Thoracic aorta (tissue), 2 donors: ENCODE measurements around the gene MLXIP. TPM values are rescaled to one million over a fixed set of nuclear protein-coding genes. Genes with fewer than 3 reads are reported as not detected.

Source experiments
- ATAC-seq: fragments of 150-250 bp; one replicate; pipeline ENCODE4 v1.8.0; 2017; ENCODE audit warnings: low read depth; ENCODE audit not compliant: insufficient number of reproducible peaks, low FRiP score
- DNase-seq: peaks from one replicate; pipeline ENCODE4 v3.0.0-alpha.2; 2020; ENCODE audit warnings: low spot score
- H3K27ac ChIP-seq, 2 donors: fragments of 200-600 bp; sonication (generic); 1 replicate in 1 of 2; 2 replicates in 1 of 2; pipeline ENCODE4 v1.5.1; 2016; ENCODE audit warnings: mild to moderate bottlenecking in 2 of 2, moderate library complexity in 2 of 2
- H3K27me3 ChIP-seq: fragments of 200-600 bp; sonication (generic); replicated peaks from 2 replicates; pipeline ENCODE4 v1.6.0; 2016; ENCODE audit warnings: mild to moderate bottlenecking; ENCODE audit not compliant: insufficient read depth
- H3K36me3 ChIP-seq: fragments of 200-600 bp; sonication (generic); one replicate; pipeline ENCODE4 v1.5.1; 2016
- H3K4me1 ChIP-seq, 2 donors: fragments of 200-600 bp; sonication (generic); 1 replicate in 1 of 2; 2 replicates in 1 of 2; pipeline versions ENCODE4 v1.5.1 to v1.6.0; 2016; ENCODE audit warnings: low read depth in 2 of 2, mild to moderate bottlenecking in 1 of 2; ENCODE audit not compliant: control insufficient read depth in 1 of 2
- H3K4me3 ChIP-seq: fragments of 200-600 bp; sonication (generic); 2 replicates; pipeline ENCODE4 v1.5.1; 2016; ENCODE audit warnings: mild to moderate bottlenecking
- H3K9me3 ChIP-seq: fragments of 200-600 bp; sonication (generic); 2 replicates; pipeline ENCODE4 v1.5.1; 2016
- CTCF ChIP-seq: fragments of 200-600 bp; sonication (generic); IDR thresholded peaks from one replicate; pipeline ENCODE4 v1.5.1; 2019; ENCODE audit warnings: antibody characterized with exemption
- total RNA-seq, 2 donors: library from RNA; depleted of rRNA; stranded (reverse); fragments of >200 nt; gene quantifications; one replicate each; pipeline versions ENCODE4 v1.1.0 to v1.2.3, GENCODE V29; 2016

The MLXIP gene
- total RNA-seq, 2 donors from 2014 or later, result 35.5 to 50.3 TPM

DNA sequence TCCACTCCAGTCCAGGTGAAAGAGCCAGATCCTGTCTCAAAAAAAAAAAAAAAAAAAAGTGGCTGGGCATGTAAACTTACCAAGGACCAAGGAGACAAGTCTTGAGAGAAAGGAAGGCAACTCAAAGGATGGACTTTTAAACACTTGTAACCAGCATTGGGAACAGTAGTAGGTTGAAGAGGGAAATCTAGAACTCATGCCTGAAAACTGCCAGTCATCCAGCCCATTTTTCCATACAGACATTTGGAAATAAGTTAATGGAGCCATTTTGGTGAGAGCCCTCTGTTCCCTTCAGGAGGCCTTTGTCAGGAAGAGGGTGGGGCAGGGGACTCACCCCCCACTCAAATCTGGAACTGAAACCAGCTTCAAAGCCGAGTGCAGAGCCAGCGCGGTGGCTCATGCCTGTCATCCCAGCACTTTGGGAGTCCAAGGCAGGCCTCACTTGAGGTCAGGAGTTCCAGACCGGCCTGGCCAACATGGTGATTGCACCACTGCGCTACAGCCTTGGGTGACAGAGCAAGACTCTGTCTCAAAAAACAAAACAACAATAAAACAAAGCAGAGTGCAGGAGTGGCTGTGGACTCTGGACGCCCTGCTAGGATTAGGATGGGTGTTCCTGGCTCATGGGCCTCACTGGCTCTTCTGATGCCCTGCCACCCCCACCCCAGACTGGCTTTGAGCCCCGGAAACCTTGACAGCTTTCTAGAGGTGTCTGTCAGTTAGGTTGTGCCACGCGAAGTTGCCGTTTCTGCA, 1.6 kb upstream of the MLXIP start:
- Histone ChIP-seq H3K27ac (no peak overlapping the region), H3K36me3 (no peaks in the 10 kb centered on the region), H3K4me1 (peaks cover 22 to 48% of the 10 kb centered on the region in 2 donors)

GRCh38 chr12:122079033-122079531, 526 bp downstream of the MLXIP start:
- ATAC-seq (no peak), DNase-seq (no peak)
- no peak for TF ChIP-seq CTCF
- H3K36me3 ChIP-seq, result no peaks in the 10 kb centered on the region
- H3K27ac ChIP-seq, result peak overlapping the region; percentile 21 to 77
- H3K4me3 ChIP-seq, result peak overlapping the region; percentile 87
- H3K4me1 ChIP-seq, result peaks cover 22 to 47% of the 10 kb centered on the region in 2 donors
- no peaks in the 10 kb centered on the region for H3K27me3 ChIP-seq
- H3K9me3 ChIP-seq, result no peaks in the 10 kb centered on the region

More for the DNA sequence above, 1.6 kb upstream of the MLXIP start:
- H3K4me3 ChIP-seq, result no peak overlapping the region
- no peak for ATAC-seq
- no peaks in the 10 kb centered on the region for H3K9me3 ChIP-seq
- DNase-seq, result no peak
- H3K27me3 ChIP-seq, result no peaks in the 10 kb centered on the region
- no peak for TF ChIP-seq CTCF

DNA sequence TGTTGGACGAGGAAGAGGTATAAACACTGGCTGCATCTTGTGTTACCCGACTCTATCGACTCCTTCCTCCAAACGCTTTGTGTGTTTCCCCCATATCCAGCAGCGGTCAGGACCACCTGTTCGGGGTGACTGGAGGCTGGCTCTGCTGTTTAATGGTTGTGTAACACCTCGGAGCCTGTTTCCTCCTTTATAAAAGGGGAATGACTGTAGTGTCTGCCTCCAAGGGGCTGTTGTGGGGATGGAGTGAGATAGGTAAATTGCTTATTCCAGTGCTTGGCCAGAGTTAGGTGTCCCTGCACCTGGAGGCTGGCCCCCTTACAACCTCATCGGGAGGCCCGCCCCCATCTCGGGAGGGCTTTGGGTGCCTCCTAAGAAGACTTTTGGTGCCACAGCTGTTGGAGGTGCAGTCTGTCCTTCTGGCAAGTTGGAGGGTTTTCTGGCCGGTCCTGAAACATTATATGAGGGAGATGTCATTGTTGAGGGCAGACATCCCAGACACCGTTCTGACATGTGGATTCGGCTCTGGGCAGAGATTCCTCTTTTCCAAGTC, 1.1 kb downstream of the MLXIP start:
- H3K4me1 ChIP-seq, result peaks cover 22 to 47% of the 10 kb centered on the region in 2 donors
- no peaks in the 10 kb centered on the region for H3K36me3 ChIP-seq
- DNase-seq, result no peak
- H3K4me3 ChIP-seq, result peak overlapping the region; percentile 87
- H3K9me3 ChIP-seq, result no peaks in the 10 kb centered on the region
- peak overlapping the region; percentile 21 to 77 for H3K27ac ChIP-seq
- ATAC-seq, result no peak
- H3K27me3 ChIP-seq, result no peaks in the 10 kb centered on the region
- no peak for TF ChIP-seq CTCF

DNA sequence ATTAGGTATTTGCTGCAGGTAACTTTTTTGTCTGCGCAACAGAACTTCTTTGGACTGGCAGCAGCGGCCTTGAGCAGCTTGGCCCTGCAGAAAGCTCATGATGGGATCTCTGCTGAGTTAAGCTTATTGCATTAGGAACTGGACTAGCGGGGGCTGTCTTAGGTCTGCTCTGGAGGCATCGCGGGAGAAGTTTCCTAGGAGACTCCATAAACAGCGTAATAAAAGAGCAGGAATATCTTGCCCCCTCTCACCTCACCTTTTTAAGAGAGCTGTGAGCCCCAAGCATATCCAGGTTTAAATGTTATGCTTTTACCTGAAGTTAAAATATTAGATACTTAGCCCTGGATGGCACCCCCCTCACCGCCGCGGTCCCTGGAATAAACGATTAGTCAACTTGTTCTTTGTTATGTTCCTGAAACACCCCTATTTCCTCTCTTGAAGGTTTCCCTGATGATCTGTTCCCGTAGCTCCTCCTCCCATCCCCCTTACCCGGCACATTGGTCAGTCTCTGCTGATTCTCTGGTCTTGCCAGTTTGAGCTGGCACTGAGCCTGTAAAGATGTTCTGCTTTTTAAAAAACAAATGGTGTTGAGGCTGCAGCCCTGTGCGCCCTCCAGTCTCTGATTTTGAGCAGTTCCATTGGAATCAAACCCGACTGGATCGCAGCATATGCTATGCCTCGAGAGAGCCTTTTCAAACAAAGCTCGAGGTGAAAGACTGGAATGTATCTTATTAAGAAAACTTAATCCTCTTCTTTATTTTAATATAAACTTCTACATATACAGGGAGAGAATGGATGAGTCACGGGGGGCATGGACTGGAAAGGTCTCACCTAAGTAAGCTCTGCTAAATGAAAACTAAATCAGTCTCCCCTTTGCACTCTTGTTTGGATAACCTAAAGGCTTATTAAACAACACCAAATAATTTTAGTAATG, 1.9 kb downstream of the MLXIP start:
- H3K27me3 ChIP-seq, result no peaks in the 10 kb centered on the region
- H3K4me1 ChIP-seq, result peaks cover 22 to 47% of the 10 kb centered on the region in 2 donors
- ATAC-seq (peak; percentile 50), DNase-seq (peak; percentile 63)
- no peaks in the 10 kb centered on the region for H3K36me3 ChIP-seq
- H3K27ac ChIP-seq, result peak overlapping the region; percentile 62 to 77
- no peak for TF ChIP-seq CTCF
- H3K9me3 ChIP-seq, result no peaks in the 10 kb centered on the region
- peak overlapping the region; percentile 87 for H3K4me3 ChIP-seq
